OCI-LY1 (cell line): Measurements from ENCODE around the gene CCR9.

ENCODE experiments used
- EZH2 ChIP-seq: fragments of 200-600 bp; sonication (generic), shearing (Covaris generic); IDR thresholded peaks from 2 replicates; pipeline ENCODE4 v1.8.0; 2017; ENCODE audit warnings: borderline replicate concordance, mixed run types, mild to moderate bottlenecking, antibody characterized with exemption, low read length, moderate library complexity, mixed read lengths
- TF ChIP-seq, protein P1 (sequence below): fragments of 200-600 bp; sonication (generic), shearing (Covaris generic); IDR thresholded peaks from 2 replicates; pipeline ENCODE4 v1.5.1; 2017; ENCODE audit warnings: mild to moderate bottlenecking, antibody characterized with exemption, low read length, moderate library complexity, mixed read lengths

DNA sequence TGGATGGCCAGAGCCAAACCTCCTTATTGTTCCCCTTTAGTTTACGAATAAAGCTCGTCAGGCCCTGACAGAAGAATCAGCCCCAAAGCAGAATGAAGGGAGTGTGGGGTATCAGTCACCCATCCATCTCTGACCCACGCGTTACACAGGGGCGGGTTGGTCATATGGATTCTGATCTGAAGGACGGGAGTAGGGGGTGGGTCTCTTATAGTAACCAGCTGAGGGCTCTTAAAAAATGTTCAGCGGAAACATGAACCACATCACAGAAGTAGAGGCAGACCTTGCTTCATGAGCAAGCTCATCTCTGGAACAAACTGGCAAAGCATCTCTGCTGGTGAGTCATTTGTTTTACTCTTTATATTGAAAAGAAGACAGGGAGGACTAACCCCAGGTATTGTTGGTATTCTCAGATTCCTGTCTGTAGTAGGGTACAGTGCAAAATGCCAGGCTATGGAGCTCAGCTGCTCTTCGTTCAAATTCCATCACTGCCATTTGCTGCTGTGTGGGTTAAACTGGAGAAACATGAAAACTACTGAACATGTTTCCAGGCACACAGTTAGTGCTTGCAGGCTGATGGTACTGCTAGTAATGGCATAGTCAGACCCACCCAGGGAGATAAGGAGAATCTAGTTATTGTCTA lies 57.0 kb downstream of the CCR9 start, which contains the start of gene CXCR6:
- TF ChIP-seq, protein P1, sequence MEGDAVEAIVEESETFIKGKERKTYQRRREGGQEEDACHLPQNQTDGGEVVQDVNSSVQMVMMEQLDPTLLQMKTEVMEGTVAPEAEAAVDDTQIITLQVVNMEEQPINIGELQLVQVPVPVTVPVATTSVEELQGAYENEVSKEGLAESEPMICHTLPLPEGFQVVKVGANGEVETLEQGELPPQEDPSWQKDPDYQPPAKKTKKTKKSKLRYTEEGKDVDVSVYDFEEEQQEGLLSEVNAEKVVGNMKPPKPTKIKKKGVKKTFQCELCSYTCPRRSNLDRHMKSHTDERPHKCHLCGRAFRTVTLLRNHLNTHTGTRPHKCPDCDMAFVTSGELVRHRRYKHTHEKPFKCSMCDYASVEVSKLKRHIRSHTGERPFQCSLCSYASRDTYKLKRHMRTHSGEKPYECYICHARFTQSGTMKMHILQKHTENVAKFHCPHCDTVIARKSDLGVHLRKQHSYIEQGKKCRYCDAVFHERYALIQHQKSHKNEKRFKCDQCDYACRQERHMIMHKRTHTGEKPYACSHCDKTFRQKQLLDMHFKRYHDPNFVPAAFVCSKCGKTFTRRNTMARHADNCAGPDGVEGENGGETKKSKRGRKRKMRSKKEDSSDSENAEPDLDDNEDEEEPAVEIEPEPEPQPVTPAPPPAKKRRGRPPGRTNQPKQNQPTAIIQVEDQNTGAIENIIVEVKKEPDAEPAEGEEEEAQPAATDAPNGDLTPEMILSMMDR: no peak
- TF ChIP-seq EZH2: no peak
